Heart right ventricle (tissue), 16 donors: ENCODE data around the gene LRRC73. TPM values are rescaled to one million over a fixed set of nuclear protein-coding genes. Genes with fewer than 3 reads are reported as not detected.

Experiments used
- ATAC-seq, 8 donors: fragments of 200-7000 bp; cut with Tn5 transposase; one replicate each; pipeline ENCODE4 v1.9.1; 2020; ENCODE audit warnings: mild to moderate bottlenecking in 8 of 8, moderate library complexity in 8 of 8, moderate number of reproducible peaks in 1 of 8
- DNase-seq, 2 donors: peaks; one replicate each; pipeline ENCODE4 v3.0.0-alpha.2; 2020
- H3K27ac ChIP-seq, 10 donors: fragments of 200-600 bp; sonication (generic) in 2 of 10; one replicate each; pipeline versions ENCODE4 v1.5.0 to v1.8.0; 2020 to 2022; ENCODE audit warnings: mild to moderate bottlenecking in 3 of 10
- H3K27me3 ChIP-seq, 7 donors: fragments of 200-600 bp; one replicate each; pipeline ENCODE4 v1.8.0; 2021 to 2022; ENCODE audit warnings: mild to moderate bottlenecking in 2 of 7
- H3K36me3 ChIP-seq, 9 donors: fragments of 200-600 bp; sonication (generic) in 1 of 9; one replicate each; pipeline versions ENCODE4 v1.5.0 to v1.8.0; 2020 to 2022; ENCODE audit warnings: mild to moderate bottlenecking in 2 of 9
- H3K4me1 ChIP-seq, 9 donors: fragments of 200-600 bp; sonication (generic) in 1 of 9; one replicate each; pipeline versions ENCODE4 v1.5.0 to v1.8.0; 2020 to 2022; ENCODE audit warnings: mild to moderate bottlenecking in 4 of 9
- H3K4me3 ChIP-seq, 10 donors: fragments of 200-600 bp; sonication (generic) in 2 of 10; one replicate each; pipeline versions ENCODE4 v1.5.0 to v1.8.0; 2020 to 2022; ENCODE audit warnings: mild to moderate bottlenecking in 7 of 10, moderate library complexity in 2 of 10
- H3K9me3 ChIP-seq, 11 donors: fragments of 200-600 bp in 10 of 11; sonication (generic) in 2 of 11; one replicate each; pipeline versions ENCODE4 v1.5.0 to v1.8.0; 2013 to 2022; ENCODE audit warnings: mild to moderate bottlenecking in 2 of 11, control low read depth in 1 of 11, moderate library complexity in 1 of 11
- CTCF ChIP-seq, 9 donors: fragments of 200-600 bp; sonication (generic) in 2 of 9; IDR thresholded peaks; one replicate each; pipeline versions ENCODE4 v1.5.0 to v1.8.0; 2021 to 2022; ENCODE audit warnings: antibody characterized with exemption in 9 of 9, mild to moderate bottlenecking in 5 of 9, moderate library complexity in 1 of 9
- WGBS, 2 donors: extraction: QIAGEN DNeasy Blood & Tissue Kit; methylation state at CpG; one replicate each; pipeline ENCODE4 v1.1.7; 2013; ENCODE audit warnings: inconsistent platforms in 1 of 2; 5-methylcytosine and 5-hydroxymethylcytosine counted together
- intact Hi-C, 10 donors: fragments of 100-400 bp; cut with DNase I; formaldehyde crosslinking; loops; one replicate each; pipeline versions ENCODE4 v1.11.1 to v1.14.2; 2022
- polyA plus RNA-seq, 2 donors: library from polyadenylated mRNA; stranded (reverse); fragments of 200-250 nt; gene quantifications; one replicate each; pipeline ENCODE4 v1.2.3, GENCODE V29; 2013
- total RNA-seq, 10 donors: library from RNA; stranded (reverse); fragmentation: NEBNext Ultra II Directional in 3 of 10; extraction: Animal tissue kit (Norgen Biotek cat#: 25700) in 3 of 10; gene quantifications; one replicate each; pipeline versions ENCODE4 v1.2.1 to v1.2.4, GENCODE V29; 2021 to 2023
- donor health status: Arrhythmogenic right ventricular cardiomyopathy.
- donor health status: ischemic (EF 13 %, LVEDD 7.1; RV severe dilation, severe dysfunction).
- donor health status: healthy with polysubstance abuse.
- donor health status: DM: no; HTN: yes; CAD: no.
- donor health status: DM: no; HTN: no; CAD: no.
- donor health status: ischemic (EF 25% LVEDD 6.9; RV normal size, moderate dysfunction).
- donor health status: ischemic (EF 25% LVEDD 5.7; RV mildly dilated, moderate dysfunction).
- donor health status: healthy.
- donor health status: DM: yes; HTN: yes; CAD: no.
- donor health status: Ischemic cardiomyopathy.
- donor health status: ischemic (EF 35%, LVEDD 5.7; RV mildly dilated, moderate dysfunction).
- donor health status: nonischemic (EF 11% LVEDD 7.7; RV severe dilation, severe dysfunction).
- donor health status: DM: yes; HTN: yes; CAD: no.
- donor health status: PGD.
- donor health status: ischemic (EF 29% LVEDD 5.4; RV normal size, mild dysfunction).
- donor health status: nonischemic (EF 23%, LVEDD 6.1; RV moderate dilation, normal function).

The LRRC73 gene
- total and polyA plus RNA-seq, 12 donors: 0.44 to 3.8 (median 1.9) TPM

GRCh38 chr6:43497689-43498088, 12.5 kb downstream of the LRRC73 start:
- Histone ChIP-seq H3K4me3 (no peak overlapping the region), H3K36me3 (peaks cover 0 to 49% (median 22%) of the 10 kb centered on the region in 9 donors), H3K9me3 (no peaks in the 10 kb centered on the region), H3K27ac (peak overlapping the region in 4 of 10 donors; percentile 20 to 74 (median 58)), H3K27me3 (no peaks in the 10 kb centered on the region), H3K4me1 (peaks cover 6 to 80% (median 43%) of the 10 kb centered on the region in 9 donors)
- ATAC-seq (no peak), DNase-seq (no peak)
- intact Hi-C loops: loop anchor here in 5 of 10 donors (2.0 to 10.0 kb wide), 5 partner anchors 40 to 133 kb away; partner anchors contain the start of genes DLK2 (in 3 of the 5) and ZNF318 (in 2 of the 5)
- 65 to 79% methylated on average over 12 of the region's 12 CpGs for WGBS, 2 donors
- no peak for TF ChIP-seq CTCF (IDR thresholded peaks at IDR 0.05)

- TF ChIP-seq CTCF (IDR thresholded peaks at IDR 0.05): no peak
- Histone ChIP-seq H3K27me3 (no peaks in the 10 kb centered on the region), H3K9me3 (no peaks in the 10 kb centered on the region), H3K4me3 (no peak overlapping the region), H3K27ac (peak overlapping the region in 3 of 10 donors; percentile 39 to 74 (median 58)), H3K36me3 (peaks cover 0 to 43% (median 17%) of the 10 kb centered on the region in 9 donors), H3K4me1 (peaks cover under 1 to 80% (median 43%) of the 10 kb centered on the region in 9 donors)
- intact Hi-C loops: loop anchor here in 5 of 10 donors (2.0 to 10.0 kb wide), 5 partner anchors 40 to 132 kb away; partner anchors contain the start of genes DLK2 (in 3 of the 5) and ZNF318 (in 2 of the 5)
- 65 to 75% methylated on average over 6 of the region's 6 CpGs for WGBS, 2 donors
- ATAC-seq: no peak
- DNase-seq: no peak
Measured at GRCh38 chr6:43497129-43497396, 13.1 kb downstream of the LRRC73 start.

- H3K4me3 ChIP-seq: no peak overlapping the region
- intact Hi-C loops: loop anchor here in 5 of 10 donors (2.0 to 10.0 kb wide), 5 partner anchors 39 to 132 kb away; partner anchors contain the start of genes DLK2 (in 3 of the 5) and ZNF318 (in 2 of the 5)
- DNase-seq (no peak), ATAC-seq (peak; percentile 13 to 57 (median 37))
- H3K36me3 ChIP-seq: peaks cover 0 to 41% (median 16%) of the 10 kb centered on the region in 9 donors
- no peaks in the 10 kb centered on the region for H3K9me3 ChIP-seq
- peaks cover 0 to 85% (median 43%) of the 10 kb centered on the region in 9 donors for H3K4me1 ChIP-seq
- TF ChIP-seq CTCF (IDR thresholded peaks at IDR 0.05): peak in 8 of 9 donors; percentile 35 to 75 (median 66)
- H3K27me3 ChIP-seq: no peaks in the 10 kb centered on the region
- 40 to 43% methylated on average over 18 of the region's 18 CpGs for WGBS, 2 donors
- H3K27ac ChIP-seq: peak overlapping the region in 4 of 10 donors; percentile 5 to 74 (median 30)
Measured at GRCh38 chr6:43496370-43497128, 13.6 kb downstream of the LRRC73 start.

GRCh38 chr6:43495409-43495941, 14.7 kb downstream of the LRRC73 start:
- intact Hi-C loops: loop anchor here in 4 of 10 donors (5.0 to 10.0 kb wide), 4 partner anchors 38 to 131 kb away; partner anchors contain the start of genes DLK2 (in 2 of the 4) and ZNF318 (in 2 of the 4)
- Histone ChIP-seq H3K27ac (peak overlapping the region in 3 of 10 donors; percentile 20 to 39 (median 24)), H3K36me3 (peaks cover 0 to 32% (median 16%) of the 10 kb centered on the region in 9 donors), H3K4me1 (peaks cover 0 to 77% (median 35%) of the 10 kb centered on the region in 9 donors), H3K27me3 (no peaks in the 10 kb centered on the region), H3K9me3 (no peaks in the 10 kb centered on the region), H3K4me3 (no peak overlapping the region)
- ATAC-seq (no peak), DNase-seq (no peak)
- WGBS, 2 donors: 71 to 83% methylated on average over 4 of the region's 4 CpGs
- TF ChIP-seq CTCF (IDR thresholded peaks at IDR 0.05): peak in 4 of 9 donors; percentile 14 to 29 (median 23)
